Activated naive CD4-positive, alpha-beta T cell treated with anti-CD3 and anti-CD28 coated beads, Interleukin-2, amount 50 U/mL, for 16 hours (primary cell): ENCODE results near the gene MFAP2.
A peak's percentile ranks its signal among the peaks of the same experiment; 100 is the strongest.

Experiments
- DNase-seq: peaks from one replicate; pipeline ENCODE4 v3.0.0-alpha.2; 2020

The MFAP2 gene

GRCh38 chr1:16980473-16981268 lies at the start of gene MFAP2:
TSS of gene MFAP2 (minus strand) at chr1:16980620. CDS start at chr1:16978273, 2,347 bp downstream.
- no peak for DNase-seq

GRCh38 chr1:17030206-17030605 lies 49.8 kb upstream of the MFAP2 start:
- DNase-seq, result no peak

GRCh38 chr1:17028662-17029188 lies 48.3 kb upstream of the MFAP2 start:
- no peak for DNase-seq

- DNase-seq, result no peak
These were observed 47.5 kb upstream of the MFAP2 start for GRCh38 chr1:17027900-17028299.

GRCh38 chr1:17027403-17027802 lies 47.0 kb upstream of the MFAP2 start:
- no peak for DNase-seq

- no peak for DNase-seq
These were observed 44.3 kb upstream of the MFAP2 start for GRCh38 chr1:17024721-17025120.

GRCh38 chr1:17023573-17023972 lies 43.2 kb upstream of the MFAP2 start:
- no peak for DNase-seq

- DNase-seq, result no peak
These were observed 42.7 kb upstream of the MFAP2 start for GRCh38 chr1:17023102-17023501.

- DNase-seq, result no peak
These were observed 41.5 kb upstream of the MFAP2 start for GRCh38 chr1:17021896-17022295.

- no peak for DNase-seq
These were observed 40.1 kb upstream of the MFAP2 start for GRCh38 chr1:17020502-17020901.

GRCh38 chr1:17018849-17019248 lies 38.4 kb upstream of the MFAP2 start:
- no peak for DNase-seq

- no peak for DNase-seq
These were observed 37.0 kb upstream of the MFAP2 start for GRCh38 chr1:17017435-17017834.

GRCh38 chr1:17016317-17016661 lies 35.9 kb upstream of the MFAP2 start:
- no peak for DNase-seq

- no peak for DNase-seq
These were observed 34.5 kb upstream of the MFAP2 start for GRCh38 chr1:17014671-17015567.

GRCh38 chr1:17013491-17014320 lies 33.3 kb upstream of the MFAP2 start:
- no peak for DNase-seq

- DNase-seq, result no peak
These were observed 32.5 kb upstream of the MFAP2 start for GRCh38 chr1:17012775-17013490.

GRCh38 chr1:17011439-17012307 lies 31.3 kb upstream of the MFAP2 start, which contains the start of gene ATP13A2:
TSS of gene ATP13A2 (minus strand) at chr1:17011928. CDS start at chr1:17011738, 190 bp downstream.
- peak; percentile 89 for DNase-seq

- DNase-seq, result no peak
These were observed 30.6 kb upstream of the MFAP2 start for GRCh38 chr1:17011092-17011438.

GRCh38 chr1:17009706-17010105 lies 29.3 kb upstream of the MFAP2 start:
- no peak for DNase-seq

- no peak for DNase-seq
These were observed 27.9 kb upstream of the MFAP2 start for GRCh38 chr1:17008208-17008855.

- DNase-seq, result no peak
These were observed 26.7 kb upstream of the MFAP2 start for GRCh38 chr1:17007121-17007520.
